ENCODE measurements around the gene CPOX. TPM values are rescaled to one million over a fixed set of nuclear protein-coding genes. Genes with fewer than 3 reads are reported as not detected.

Gene CPOX
- total RNA-seq, 1 donor from 2014 or later: 16.1 TPM

DNA sequence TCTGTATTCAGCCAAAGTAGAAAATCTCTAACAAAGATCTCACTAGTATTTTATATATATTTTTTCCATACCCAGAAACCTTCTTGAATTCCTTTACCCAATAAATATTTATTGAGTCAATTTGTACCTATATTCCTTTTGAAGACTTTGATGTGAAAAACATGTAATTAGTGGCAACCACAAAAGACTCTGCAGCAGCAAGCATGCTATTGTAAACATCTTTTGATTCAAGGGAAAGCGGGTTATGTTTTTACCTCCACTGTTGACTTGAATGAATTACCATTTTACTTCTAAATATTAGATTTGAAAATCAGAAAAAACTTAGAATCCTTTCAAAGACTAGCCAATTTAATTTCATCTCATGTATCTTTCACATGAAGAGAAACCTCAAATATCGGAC lies 59.2 kb downstream of the CPOX start:
- no peak for DNase-seq

DNA sequence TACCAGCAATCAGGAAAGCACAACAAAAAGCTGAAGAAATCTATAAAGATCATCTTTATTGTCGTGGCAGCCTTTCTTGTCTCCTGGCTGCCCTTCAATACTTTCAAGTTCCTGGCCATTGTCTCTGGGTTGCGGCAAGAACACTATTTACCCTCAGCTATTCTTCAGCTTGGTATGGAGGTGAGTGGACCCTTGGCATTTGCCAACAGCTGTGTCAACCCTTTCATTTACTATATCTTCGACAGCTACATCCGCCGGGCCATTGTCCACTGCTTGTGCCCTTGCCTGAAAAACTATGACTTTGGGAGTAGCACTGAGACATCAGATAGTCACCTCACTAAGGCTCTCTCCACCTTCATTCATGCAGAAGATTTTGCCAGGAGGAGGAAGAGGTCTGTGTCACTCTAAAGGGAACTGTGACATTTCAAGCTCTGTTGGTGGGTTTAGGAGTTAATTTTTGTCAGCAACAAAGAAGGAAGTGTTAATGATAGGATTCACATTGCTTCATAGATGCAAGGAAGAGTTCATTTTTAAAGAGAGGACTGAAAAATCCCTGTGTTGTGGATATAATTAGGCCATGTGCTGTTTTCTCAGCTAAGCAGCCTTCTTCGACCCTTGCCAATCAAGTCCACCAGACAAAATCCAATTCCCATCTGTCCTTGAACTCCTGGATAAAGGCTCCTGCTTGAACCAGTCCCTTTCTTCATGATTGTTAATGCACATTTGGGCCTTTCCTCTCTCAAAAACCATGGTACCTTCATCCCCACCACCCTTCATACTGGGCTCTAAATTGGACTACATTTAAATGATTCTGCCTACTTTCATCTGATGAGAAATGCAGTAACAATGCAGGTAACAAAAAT lies 60.5 kb downstream of the CPOX start:
- DNase-seq: no peak

DNA sequence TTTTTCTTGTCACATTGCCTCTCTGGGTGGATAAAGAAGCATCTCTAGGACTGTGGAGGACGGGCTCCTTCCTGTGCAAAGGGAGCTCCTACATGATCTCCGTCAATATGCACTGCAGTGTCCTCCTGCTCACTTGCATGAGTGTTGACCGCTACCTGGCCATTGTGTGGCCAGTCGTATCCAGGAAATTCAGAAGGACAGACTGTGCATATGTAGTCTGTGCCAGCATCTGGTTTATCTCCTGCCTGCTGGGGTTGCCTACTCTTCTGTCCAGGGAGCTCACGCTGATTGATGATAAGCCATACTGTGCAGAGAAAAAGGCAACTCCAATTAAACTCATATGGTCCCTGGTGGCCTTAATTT lies 61.2 kb downstream of the CPOX start:
- no peak for DNase-seq

DNA sequence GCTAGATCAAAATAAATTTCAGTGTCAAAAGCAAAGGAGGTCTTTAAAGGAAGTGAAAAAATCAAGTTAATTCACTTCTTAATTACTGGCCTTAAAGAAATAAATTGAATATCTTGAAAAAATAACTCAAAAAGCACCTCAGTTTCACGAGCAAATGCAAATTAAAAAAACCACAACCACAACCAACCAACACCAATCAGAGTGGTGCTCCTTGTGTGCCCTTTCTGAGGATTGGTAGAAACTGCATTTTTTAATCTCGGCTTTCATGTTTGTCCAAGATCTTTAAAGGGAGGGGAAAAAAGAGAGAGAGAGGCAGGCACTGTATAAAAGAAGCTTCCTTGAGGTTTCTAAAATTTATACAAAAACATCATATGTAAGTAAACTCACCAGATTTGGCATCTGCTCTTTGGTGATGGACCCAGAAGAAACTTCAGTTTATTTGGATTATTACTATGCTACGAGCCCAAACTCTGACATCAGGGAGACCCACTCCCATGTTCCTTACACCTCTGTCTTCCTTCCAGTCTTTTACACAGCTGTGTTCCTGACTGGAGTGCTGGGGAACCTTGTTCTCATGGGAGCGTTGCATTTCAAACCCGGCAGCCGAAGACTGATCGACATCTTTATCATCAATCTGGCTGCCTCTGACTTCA lies 61.7 kb downstream of the CPOX start, which contains the start of gene GPR15:
Gene GPR15 (plus strand): TSS at position 357 of the 653 bp plus-strand sequence. CDS start 56 bp downstream, at position 413.
- DNase-seq: no peak

DNA sequence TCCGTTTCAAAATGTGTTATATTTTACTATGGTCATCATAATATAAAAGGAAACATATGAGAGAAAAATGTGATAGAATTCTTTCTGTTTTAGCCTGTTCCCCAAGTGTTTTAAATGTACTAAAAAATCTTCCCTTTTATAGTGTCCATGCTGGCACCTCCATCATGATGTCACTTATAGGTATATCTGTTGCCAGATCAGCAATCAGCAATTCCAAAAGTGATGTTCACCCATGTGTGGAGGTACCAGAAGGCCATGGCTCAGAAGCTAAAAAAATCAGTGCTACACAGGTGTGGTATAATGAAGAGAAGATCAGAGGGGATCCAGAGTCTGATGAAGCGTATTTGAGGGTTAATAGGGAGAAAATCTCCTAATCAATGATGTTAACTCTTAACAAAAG lies 62.7 kb downstream of the CPOX start:
- no peak for DNase-seq

DNA sequence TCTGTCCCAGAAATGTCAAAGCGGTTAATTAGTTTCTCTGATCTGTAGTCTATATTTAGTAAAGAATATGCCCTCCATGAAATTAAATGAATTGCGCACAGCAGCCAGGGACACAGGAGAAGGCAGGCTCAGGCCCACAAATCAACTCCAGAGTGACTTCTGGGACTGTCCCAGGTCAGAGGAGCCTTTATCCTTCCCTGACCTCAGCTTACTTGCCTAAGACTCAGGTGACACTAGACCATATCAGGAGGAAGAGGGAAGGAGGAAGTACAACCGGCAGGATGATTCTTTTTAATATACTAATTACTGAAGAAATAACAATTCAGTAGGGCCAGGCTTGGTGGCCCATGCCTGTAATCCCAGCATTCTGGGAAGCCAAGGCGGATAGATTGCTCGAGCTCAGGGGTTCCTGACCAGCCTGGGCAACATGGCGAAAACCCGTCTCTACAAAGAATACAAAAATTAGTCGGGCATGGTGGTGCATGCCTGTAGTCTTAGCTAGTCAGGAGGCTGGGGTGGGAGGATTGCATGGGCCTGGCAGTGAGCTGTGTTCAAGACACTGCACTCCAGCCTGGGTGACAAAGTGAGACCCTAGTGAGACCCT lies 63.5 kb downstream of the CPOX start:
- DNase-seq: no peak

Other genes with a start within 250 kb of the CPOX start
- gene OR5K4, start 239.8 kb downstream of the CPOX start, total RNA-seq: not detected
- gene OR5K3, start 202.9 kb downstream of the CPOX start, total RNA-seq: not detected
- not detected for gene OR5K1, start 130.4 kb downstream of the CPOX start, total RNA-seq
- gene OR5K2, start 95.9 kb downstream of the CPOX start, total RNA-seq: not detected
- gene CLDND1, start 70.7 kb downstream of the CPOX start, total RNA-seq: 93.3 TPM
- gene GPR15, start 61.6 kb downstream of the CPOX start, total RNA-seq: not detected
- gene ST3GAL6, start 169.7 kb upstream of the CPOX start, total RNA-seq: 11.2 TPM

Measured in skin of body (tissue), 2 donors.